Measurements from ENCODE around the gene PRDM13. TPM values are rescaled to one million over a fixed set of nuclear protein-coding genes. Genes with fewer than 3 reads are reported as not detected.

Gene PRDM13
- total and polyA plus RNA-seq, 2 experiments from 2014 or later = 0.08 to 0.10 TPM

DNA sequence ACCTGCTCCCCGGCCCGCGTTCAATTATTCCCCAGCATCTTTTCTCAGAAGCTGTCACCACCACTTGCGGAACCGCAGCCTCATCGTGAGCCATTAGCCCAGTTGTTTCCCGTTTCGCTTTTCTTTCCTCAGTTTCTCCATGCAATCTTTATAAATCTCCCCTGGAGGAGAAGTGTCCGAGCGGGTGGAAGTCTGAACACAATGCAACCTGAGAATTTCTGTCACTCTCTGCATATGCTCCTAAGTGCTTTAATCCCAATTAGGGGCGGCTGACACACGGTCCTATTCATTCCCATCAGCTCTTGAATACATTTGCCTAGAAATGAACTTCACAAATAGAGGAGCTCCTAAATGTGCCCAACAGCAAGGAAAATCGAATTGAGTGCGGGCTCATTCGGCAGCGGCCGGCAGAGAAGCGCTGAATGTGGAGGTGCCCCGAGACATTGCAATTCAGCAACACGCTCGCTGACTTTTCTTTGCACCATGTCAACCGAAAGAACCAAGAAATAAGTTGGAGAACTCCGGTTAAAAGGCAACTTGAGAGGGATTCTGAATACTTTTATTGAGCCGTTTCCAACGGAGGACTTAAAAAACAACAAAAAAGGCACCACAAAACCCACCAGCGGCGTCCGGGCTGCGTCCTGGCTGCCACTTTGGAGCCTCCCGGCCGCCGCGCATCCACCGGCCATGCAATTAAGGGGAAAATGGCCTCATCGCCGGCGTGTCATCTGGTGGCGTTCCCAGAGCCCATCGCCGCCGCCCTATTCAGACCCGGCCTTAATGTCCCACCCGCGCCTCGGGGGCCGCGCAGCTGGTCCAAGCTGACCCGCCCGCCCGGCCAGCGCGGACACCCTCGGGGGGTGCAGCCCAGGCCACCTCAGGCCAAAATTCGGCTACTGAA is 3.9 kb upstream of the PRDM13 start:
- H3K4me2 ChIP-seq = peak overlapping the region; percentile 83
- DNase-seq (ENCODE audit: low spot score) = peak; percentile 54
- no peak overlapping the region for H3K27ac ChIP-seq (ENCODE audit: low read depth)
- H3K27me3 ChIP-seq (ENCODE audit: insufficient read depth) = peaks cover 100% of the 10 kb centered on the region
- H3F3A ChIP-seq (replicated peaks; ENCODE audit: low read depth) = peaks cover 34% of the 10 kb centered on the region
- Mint-ChIP-seq H3K4me1 (peaks cover 30% of the 10 kb centered on the region), H3K27ac (no peak overlapping the region), H3K27me3 (ENCODE audit: insufficient read depth, low read depth, poor library complexity) (peaks cover 98% of the 10 kb centered on the region), H3K4me3 (peak overlapping the region; percentile 49), H3K9me3 (peaks cover 3% of the 10 kb centered on the region; the same call in 1 of the 3 replicates), H3K36me3 (ENCODE audit: low read depth) (no peaks in the 10 kb centered on the region)
- peak; percentile 14 for ATAC-seq
- H4K20me1 ChIP-seq (replicated peaks; ENCODE audit: insufficient read depth) = peaks cover 44% of the 10 kb centered on the region
- TF ChIP-seq EZH2 (IDR thresholded peaks at IDR 0.05; ENCODE audit: low read depth, unreplicated experiment) = peak; percentile 100
- TF ChIP-seq, protein P1, sequence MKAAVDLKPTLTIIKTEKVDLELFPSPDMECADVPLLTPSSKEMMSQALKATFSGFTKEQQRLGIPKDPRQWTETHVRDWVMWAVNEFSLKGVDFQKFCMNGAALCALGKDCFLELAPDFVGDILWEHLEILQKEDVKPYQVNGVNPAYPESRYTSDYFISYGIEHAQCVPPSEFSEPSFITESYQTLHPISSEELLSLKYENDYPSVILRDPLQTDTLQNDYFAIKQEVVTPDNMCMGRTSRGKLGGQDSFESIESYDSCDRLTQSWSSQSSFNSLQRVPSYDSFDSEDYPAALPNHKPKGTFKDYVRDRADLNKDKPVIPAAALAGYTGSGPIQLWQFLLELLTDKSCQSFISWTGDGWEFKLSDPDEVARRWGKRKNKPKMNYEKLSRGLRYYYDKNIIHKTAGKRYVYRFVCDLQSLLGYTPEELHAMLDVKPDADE (IDR thresholded peaks at IDR 0.05) = no peak
- peak; percentile 89 for TF ChIP-seq EZH2phosphoT487 (IDR thresholded peaks at IDR 0.05; ENCODE audit: unreplicated experiment)
- TF ChIP-seq, protein P2, sequence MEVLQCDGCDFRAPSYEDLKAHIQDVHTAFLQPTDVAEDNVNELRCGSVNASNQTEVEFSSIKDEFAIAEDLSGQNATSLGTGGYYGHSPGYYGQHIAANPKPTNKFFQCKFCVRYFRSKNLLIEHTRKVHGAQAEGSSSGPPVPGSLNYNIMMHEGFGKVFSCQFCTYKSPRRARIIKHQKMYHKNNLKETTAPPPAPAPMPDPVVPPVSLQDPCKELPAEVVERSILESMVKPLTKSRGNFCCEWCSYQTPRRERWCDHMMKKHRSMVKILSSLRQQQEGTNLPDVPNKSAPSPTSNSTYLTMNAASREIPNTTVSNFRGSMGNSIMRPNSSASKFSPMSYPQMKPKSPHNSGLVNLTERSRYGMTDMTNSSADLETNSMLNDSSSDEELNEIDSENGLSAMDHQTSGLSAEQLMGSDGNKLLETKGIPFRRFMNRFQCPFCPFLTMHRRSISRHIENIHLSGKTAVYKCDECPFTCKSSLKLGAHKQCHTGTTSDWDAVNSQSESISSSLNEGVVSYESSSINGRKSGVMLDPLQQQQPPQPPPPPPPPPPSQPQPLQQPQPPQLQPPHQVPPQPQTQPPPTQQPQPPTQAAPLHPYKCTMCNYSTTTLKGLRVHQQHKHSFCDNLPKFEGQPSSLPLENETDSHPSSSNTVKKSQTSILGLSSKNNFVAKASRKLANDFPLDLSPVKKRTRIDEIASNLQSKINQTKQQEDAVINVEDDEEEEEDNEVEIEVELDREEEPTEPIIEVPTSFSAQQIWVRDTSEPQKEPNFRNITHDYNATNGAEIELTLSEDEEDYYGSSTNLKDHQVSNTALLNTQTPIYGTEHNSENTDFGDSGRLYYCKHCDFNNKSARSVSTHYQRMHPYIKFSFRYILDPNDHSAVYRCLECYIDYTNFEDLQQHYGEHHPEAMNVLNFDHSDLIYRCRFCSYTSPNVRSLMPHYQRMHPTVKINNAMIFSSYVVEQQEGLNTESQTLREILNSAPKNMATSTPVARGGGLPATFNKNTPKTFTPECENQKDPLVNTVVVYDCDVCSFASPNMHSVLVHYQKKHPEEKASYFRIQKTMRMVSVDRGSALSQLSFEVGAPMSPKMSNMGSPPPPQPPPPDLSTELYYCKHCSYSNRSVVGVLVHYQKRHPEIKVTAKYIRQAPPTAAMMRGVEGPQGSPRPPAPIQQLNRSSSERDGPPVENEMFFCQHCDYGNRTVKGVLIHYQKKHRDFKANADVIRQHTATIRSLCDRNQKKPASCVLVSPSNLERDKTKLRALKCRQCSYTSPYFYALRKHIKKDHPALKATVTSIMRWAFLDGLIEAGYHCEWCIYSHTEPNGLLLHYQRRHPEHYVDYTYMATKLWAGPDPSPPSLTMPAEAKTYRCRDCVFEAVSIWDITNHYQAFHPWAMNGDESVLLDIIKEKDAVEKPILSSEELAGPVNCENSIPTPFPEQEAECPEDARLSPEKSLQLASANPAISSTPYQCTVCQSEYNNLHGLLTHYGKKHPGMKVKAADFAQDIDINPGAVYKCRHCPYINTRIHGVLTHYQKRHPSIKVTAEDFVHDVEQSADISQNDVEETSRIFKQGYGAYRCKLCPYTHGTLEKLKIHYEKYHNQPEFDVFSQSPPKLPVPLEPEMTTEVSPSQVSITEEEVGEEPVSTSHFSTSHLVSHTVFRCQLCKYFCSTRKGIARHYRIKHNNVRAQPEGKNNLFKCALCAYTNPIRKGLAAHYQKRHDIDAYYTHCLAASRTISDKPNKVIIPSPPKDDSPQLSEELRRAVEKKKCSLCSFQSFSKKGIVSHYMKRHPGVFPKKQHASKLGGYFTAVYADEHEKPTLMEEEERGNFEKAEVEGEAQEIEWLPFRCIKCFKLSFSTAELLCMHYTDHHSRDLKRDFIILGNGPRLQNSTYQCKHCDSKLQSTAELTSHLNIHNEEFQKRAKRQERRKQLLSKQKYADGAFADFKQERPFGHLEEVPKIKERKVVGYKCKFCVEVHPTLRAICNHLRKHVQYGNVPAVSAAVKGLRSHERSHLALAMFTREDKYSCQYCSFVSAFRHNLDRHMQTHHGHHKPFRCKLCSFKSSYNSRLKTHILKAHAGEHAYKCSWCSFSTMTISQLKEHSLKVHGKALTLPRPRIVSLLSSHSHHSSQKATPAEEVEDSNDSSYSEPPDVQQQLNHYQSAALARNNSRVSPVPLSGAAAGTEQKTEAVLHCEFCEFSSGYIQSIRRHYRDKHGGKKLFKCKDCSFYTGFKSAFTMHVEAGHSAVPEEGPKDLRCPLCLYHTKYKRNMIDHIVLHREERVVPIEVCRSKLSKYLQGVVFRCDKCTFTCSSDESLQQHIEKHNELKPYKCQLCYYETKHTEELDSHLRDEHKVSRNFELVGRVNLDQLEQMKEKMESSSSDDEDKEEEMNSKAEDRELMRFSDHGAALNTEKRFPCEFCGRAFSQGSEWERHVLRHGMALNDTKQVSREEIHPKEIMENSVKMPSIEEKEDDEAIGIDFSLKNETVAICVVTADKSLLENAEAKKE (CRISPR knock-in tag; IDR thresholded peaks at IDR 0.05) = no peak
- H3K4me3 ChIP-seq = peak overlapping the region; percentile 54
- H2AFZ ChIP-seq = peak overlapping the region; percentile 92
- H3K79me2 ChIP-seq (replicated peaks; ENCODE audit: insufficient read depth) = no peaks in the 10 kb centered on the region
- H3K4me1 ChIP-seq (ENCODE audit: insufficient read depth) = peaks cover 38% of the 10 kb centered on the region
- H3K9me2 ChIP-seq (ENCODE audit: insufficient read depth) = no peaks in the 10 kb centered on the region
- no peaks in the 10 kb centered on the region for H3K36me3 ChIP-seq (ENCODE audit: insufficient read depth)
